HG03039 (cell line): ENCODE measurements around the gene SCNN1B.

Experiments used
- ATAC-seq: cut with Tn5 transposase; IDR thresholded peaks from one replicate; pipeline ENCODE4 v1.9.1; 2021; ENCODE audit warnings: mild to moderate bottlenecking, moderate library complexity; ENCODE audit not compliant: unreplicated experiment

Gene SCNN1B

GRCh38 chr16:23320693-23321092 lies 18.6 kb downstream of the SCNN1B start:
- ATAC-seq, result no peak

- no peak for ATAC-seq
Observed at GRCh38 chr16:23321206-23321875, 19.2 kb downstream of the SCNN1B start.

GRCh38 chr16:23323224-23324030 lies 21.3 kb downstream of the SCNN1B start:
- ATAC-seq, result no peak

GRCh38 chr16:23324727-23325126 lies 22.6 kb downstream of the SCNN1B start:
- ATAC-seq, result no peak

- ATAC-seq, result no peak
Observed at GRCh38 chr16:23327836-23328235, 25.7 kb downstream of the SCNN1B start.

GRCh38 chr16:23330161-23330560 lies 28.1 kb downstream of the SCNN1B start:
- no peak for ATAC-seq

GRCh38 chr16:23330583-23331249 lies 28.6 kb downstream of the SCNN1B start:
- ATAC-seq, result no peak

- no peak for ATAC-seq
Observed at GRCh38 chr16:23333034-23333579, 31.0 kb downstream of the SCNN1B start.

GRCh38 chr16:23333831-23334456 lies 31.8 kb downstream of the SCNN1B start:
- no peak for ATAC-seq

- ATAC-seq, result no peak
Observed at GRCh38 chr16:23334457-23334853, 32.4 kb downstream of the SCNN1B start.

GRCh38 chr16:23334950-23335349 lies 32.8 kb downstream of the SCNN1B start:
- ATAC-seq, result no peak

GRCh38 chr16:23337836-23338550 lies 35.9 kb downstream of the SCNN1B start:
- ATAC-seq, result no peak

- ATAC-seq, result no peak
Observed at GRCh38 chr16:23339787-23340186, 37.7 kb downstream of the SCNN1B start.

- ATAC-seq, result no peak
Observed at GRCh38 chr16:23342083-23342640, 40.1 kb downstream of the SCNN1B start.

GRCh38 chr16:23343643-23344612 lies 41.8 kb downstream of the SCNN1B start:
- ATAC-seq, result no peak

GRCh38 chr16:23345237-23345636 lies 43.1 kb downstream of the SCNN1B start:
- no peak for ATAC-seq

GRCh38 chr16:23348579-23349469 lies 46.7 kb downstream of the SCNN1B start:
- no peak for ATAC-seq

GRCh38 chr16:23351360-23351759 lies 49.3 kb downstream of the SCNN1B start:
- no peak for ATAC-seq
